Measurements from ENCODE around the gene SPTBN1.

- TF ChIP-seq CTCF (IDR thresholded peaks at IDR 0.05) (no peak), POLR2A (IDR thresholded peaks at IDR 0.05) (no peak)
Observed at GRCh38 chr2:54525321-54525720, 69.2 kb downstream of the SPTBN1 start.
